Measurements from ENCODE around the gene SRGAP1. TPM values are rescaled to one million over a fixed set of nuclear protein-coding genes. Genes with fewer than 3 reads are reported as not detected.

Gene SRGAP1
- total RNA-seq, 4 donors from 2014 or later, result 7.2 to 22.9 (median 11.5) TPM

DNA sequence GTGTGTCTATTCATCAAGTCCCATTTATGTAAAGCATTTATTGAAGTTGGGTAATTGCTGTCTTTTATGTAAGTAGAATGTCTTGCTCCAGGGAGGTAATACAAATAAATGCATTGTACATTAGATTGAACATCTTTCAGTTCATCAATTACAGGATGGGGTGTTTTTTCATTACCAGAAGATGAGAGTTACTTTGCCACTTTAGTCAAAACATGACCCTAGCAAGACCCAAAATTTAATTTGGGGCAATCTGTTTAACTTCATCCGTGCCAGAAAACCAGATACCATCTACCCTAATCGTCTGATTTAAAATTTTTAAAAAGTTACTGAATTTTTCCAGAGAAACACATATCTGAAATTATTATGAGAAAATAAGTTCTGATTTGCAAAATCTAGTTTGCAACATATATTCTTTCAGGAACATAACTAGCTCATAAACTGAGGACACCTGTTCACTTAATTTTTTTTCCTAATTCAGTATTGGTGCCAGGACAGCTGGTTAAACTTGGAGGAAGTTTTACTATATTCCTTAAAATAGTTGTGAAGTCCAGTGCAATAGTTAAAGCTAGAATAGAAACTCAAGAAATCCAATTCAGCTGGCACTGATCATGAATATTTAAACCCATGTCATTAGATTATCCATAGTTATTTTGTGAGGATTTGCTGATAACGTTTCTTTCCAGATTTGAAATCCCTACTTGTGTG, 114.5 kb downstream of the SRGAP1 start:
- Histone ChIP-seq H3K4me3 (no peak overlapping the region), H3K27me3 (no peaks in the 10 kb centered on the region), H3K27ac (no peak overlapping the region), H3K9me3 (no peaks in the 10 kb centered on the region), H3K36me3 (no peaks in the 10 kb centered on the region), H3K4me1 (peaks cover 0 to 29% (median 0%) of the 10 kb centered on the region in 3 donors)
- WGBS, 2 donors (ENCODE audit: low coverage in 1 of 2), result 73 to 74% methylated on average over 3 of the region's 3 CpGs
- no peak for ATAC-seq
- TF ChIP-seq POLR2A (IDR thresholded peaks at IDR 0.05), result no peak
- no peak for TF ChIP-seq CTCF (IDR thresholded peaks at IDR 0.05)
- TF ChIP-seq EP300 (IDR thresholded peaks at IDR 0.05), result no peak
- TF ChIP-seq POLR2AphosphoS5 (IDR thresholded peaks at IDR 0.05), result no peak

DNA sequence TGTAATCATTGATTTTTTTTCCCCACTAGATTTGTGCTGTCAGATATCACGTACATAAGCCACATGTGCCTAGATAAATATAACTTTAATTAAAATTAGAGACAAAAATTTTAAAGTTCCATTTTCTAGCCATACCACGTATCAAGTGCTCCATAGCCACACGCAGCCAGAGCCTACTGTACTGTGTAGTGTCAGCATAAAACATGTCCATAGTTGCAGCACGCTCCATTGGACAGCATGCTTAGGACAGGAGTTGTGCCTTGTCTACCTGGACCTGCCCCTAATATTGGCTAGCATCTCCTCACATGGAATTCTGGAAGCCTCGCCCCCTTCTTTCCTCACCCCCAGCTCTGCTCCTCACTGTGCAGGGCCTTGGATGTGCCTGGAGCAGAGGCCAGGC, 116.5 kb downstream of the SRGAP1 start:
- ATAC-seq, result no peak
- TF ChIP-seq CTCF (IDR thresholded peaks at IDR 0.05) (no peak), POLR2A (IDR thresholded peaks at IDR 0.05) (no peak), POLR2AphosphoS5 (IDR thresholded peaks at IDR 0.05) (no peak), EP300 (IDR thresholded peaks at IDR 0.05) (no peak)
- 84 to 92% methylated on average over 3 to 5 of the region's 5 CpGs for whole genome bisulfite sequencing, 2 donors (ENCODE audit: low coverage in 1 of 2)
- Histone ChIP-seq H3K36me3 (no peaks in the 10 kb centered on the region), H3K4me1 (peaks cover 0 to 29% (median 0%) of the 10 kb centered on the region in 3 donors), H3K9me3 (no peaks in the 10 kb centered on the region), H3K27ac (no peak overlapping the region), H3K27me3 (no peaks in the 10 kb centered on the region), H3K4me3 (no peak overlapping the region)

- no peak for ATAC-seq
- H3K4me3 ChIP-seq, result no peak overlapping the region
- H3K27me3 ChIP-seq, result no peaks in the 10 kb centered on the region
- peaks cover 0 to 27% (median 0%) of the 10 kb centered on the region in 3 donors for H3K4me1 ChIP-seq
- 90 to 96% methylated on average over 3 of the region's 3 CpGs for WGBS, 2 donors (ENCODE audit: low coverage in 1 of 2)
- H3K27ac ChIP-seq, result no peak overlapping the region
- no peaks in the 10 kb centered on the region for H3K36me3 ChIP-seq
- TF ChIP-seq POLR2A (IDR thresholded peaks at IDR 0.05), result no peak
- no peak for TF ChIP-seq EP300 (IDR thresholded peaks at IDR 0.05)
- TF ChIP-seq CTCF (IDR thresholded peaks at IDR 0.05), result no peak
- no peak for TF ChIP-seq POLR2AphosphoS5 (IDR thresholded peaks at IDR 0.05)
- H3K9me3 ChIP-seq, result no peaks in the 10 kb centered on the region
These were observed 117.0 kb downstream of the SRGAP1 start for GRCh38 chr12:63961543-63961942.

GRCh38 chr12:63963868-63964267, 119.4 kb downstream of the SRGAP1 start:
- Histone ChIP-seq H3K36me3 (no peaks in the 10 kb centered on the region), H3K4me3 (no peak overlapping the region), H3K27me3 (no peaks in the 10 kb centered on the region), H3K27ac (peak overlapping the region in 2 of 4 donors; percentile 16 to 30), H3K4me1 (peaks cover 0 to 35% (median 0%) of the 10 kb centered on the region in 3 donors), H3K9me3 (no peaks in the 10 kb centered on the region)
- TF ChIP-seq CTCF (IDR thresholded peaks at IDR 0.05) (no peak), POLR2A (IDR thresholded peaks at IDR 0.05) (no peak), EP300 (IDR thresholded peaks at IDR 0.05) (no peak), POLR2AphosphoS5 (IDR thresholded peaks at IDR 0.05) (no peak)
- 62 to 78% methylated on average over 2 of the region's 2 CpGs for WGBS, 2 donors (ENCODE audit: low coverage in 1 of 2)
- ATAC-seq, result no peak

DNA sequence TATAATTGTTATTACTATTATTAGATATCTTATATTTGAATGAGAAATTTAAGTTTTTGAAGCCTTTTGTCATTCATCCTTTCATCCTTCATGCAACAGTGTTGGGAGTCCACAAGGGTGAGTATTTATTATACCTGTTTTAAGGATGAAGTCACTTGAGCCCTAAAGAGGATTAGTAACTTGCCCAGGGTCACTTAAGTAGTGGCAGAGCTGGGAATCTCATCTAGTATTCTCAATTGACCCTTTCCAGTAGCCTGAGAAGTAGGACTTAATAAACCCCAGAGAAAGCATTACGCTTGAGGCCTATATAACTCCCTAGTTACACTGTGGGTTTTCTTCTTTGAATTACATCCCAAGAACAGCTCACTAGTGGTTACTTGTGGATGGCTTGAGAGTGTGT, 119.8 kb downstream of the SRGAP1 start:
- no peak for TF ChIP-seq POLR2A (IDR thresholded peaks at IDR 0.05)
- TF ChIP-seq CTCF (IDR thresholded peaks at IDR 0.05), result no peak
- no peak for TF ChIP-seq POLR2AphosphoS5 (IDR thresholded peaks at IDR 0.05)
- no peak for TF ChIP-seq EP300 (IDR thresholded peaks at IDR 0.05)
- WGBS, 2 donors (ENCODE audit: low coverage in 1 of 2), result 91% methylated on average over 1 of the region's 1 CpG; no CpG with 5 or more reads in 1 of the 2 donors
- H3K27me3 ChIP-seq, result no peaks in the 10 kb centered on the region
- ATAC-seq, result no peak
- peaks cover 0 to 35% (median 0%) of the 10 kb centered on the region in 3 donors for H3K4me1 ChIP-seq
- no peaks in the 10 kb centered on the region for H3K9me3 ChIP-seq
- H3K27ac ChIP-seq, result peak overlapping the region in 1 of 4 donors; percentile 19
- no peaks in the 10 kb centered on the region for H3K36me3 ChIP-seq
- no peak overlapping the region for H3K4me3 ChIP-seq

Data from gastroesophageal sphincter (tissue), 4 donors.